Hematopoietic multipotent progenitor cell treated with erythropoietin and hydrocortisone succinate and interleukin-3 and kit ligand, for 17 days (in vitro differentiated cells): ENCODE results near the gene ATP4B.

Experiments
- DNase-seq: peaks from one replicate; pipeline ENCODE4 v3.0.0-alpha.2; 2015; ENCODE audit warnings: low spot score

The ATP4B gene

DNA sequence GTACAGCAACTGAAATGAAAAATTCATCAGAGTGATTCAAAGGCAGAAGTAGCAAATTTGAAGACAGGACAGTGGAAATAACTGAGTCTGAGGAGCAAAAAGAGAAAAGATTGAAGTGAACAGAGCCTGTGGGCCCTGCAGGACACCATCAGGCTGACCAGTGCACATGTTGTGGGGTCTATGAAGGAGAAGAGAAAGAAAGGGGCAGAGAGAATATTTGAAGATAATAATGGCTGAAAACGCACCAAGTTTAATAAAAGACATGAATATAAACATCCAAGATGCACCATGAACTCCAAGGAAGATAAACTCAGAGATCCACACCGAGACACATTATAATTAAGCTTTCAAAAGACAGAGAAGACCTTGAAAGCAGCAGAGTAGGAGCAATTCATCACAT lies 15.4 kb downstream of the ATP4B start:
- DNase-seq: no peak

DNA sequence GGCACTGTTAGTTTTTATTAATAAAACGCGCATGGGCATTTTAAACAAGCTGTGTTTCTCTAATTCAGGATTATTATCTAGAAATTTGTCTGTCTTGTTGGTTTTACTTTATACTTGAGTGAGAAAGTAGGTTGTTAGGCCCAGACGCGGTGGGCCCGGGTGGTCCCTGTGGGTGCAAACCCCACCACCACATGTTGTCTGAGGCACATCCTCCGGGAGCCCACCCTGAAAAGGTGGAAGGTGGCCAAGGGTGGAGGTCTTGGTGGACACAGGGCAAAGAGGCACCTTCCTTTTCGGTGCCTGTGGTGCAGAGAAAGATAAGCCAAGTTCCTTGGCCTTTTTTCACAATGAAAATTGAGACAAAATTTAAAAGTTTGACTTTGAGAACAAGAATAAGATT lies 16.6 kb downstream of the ATP4B start:
- DNase-seq: no peak

DNA sequence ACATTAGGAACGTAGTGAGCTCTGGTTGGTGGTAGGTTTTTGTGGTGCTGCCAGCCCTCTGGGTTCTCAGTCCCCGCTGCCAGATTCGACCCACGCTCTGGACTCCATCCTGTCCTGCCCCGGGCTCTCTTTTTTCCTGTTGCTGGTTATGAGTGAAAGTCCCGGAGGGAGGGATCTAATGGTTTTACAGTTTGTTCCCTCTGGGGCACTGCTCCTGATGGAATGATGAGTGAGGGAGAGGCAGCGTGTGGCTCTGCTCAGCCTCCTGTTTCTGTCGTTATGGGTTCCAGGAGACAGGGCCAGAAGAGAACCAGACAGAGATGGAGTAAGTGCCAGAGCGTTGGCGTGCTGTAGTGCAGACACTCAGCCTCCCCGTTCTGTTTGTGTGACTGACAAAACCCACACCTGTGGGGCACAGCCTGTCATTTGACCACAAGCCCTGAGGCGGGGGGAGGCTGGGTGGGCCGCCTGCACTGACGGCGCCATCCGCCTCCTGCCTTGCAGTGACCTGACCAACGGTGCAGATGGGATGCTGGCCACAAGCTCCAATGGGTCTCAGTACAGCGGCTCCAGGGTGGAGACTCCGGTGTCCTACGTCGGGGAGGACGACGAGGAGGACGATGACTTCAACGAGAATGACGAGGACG lies 18.3 kb downstream of the ATP4B start:
- DNase-seq: no peak

DNA sequence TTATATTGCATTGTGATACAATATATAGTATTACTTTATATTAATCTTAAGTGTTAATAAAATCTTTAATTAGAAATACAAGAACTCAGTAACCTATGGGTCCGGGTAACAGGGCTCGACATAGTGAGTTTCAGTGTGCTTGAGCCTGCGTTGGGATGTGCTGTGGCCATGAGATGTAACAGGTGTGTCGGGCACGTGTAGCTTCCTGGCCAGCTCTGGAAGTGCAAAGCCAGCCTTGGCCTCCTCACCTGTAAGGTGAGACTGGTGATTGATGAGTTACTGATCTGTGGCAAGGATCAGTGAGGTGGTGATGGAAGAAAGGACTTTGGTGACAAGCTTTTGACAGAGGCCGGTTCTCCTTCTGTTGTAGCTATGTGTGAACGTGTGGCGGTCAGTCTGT lies 19.2 kb downstream of the ATP4B start:
- no peak for DNase-seq

DNA sequence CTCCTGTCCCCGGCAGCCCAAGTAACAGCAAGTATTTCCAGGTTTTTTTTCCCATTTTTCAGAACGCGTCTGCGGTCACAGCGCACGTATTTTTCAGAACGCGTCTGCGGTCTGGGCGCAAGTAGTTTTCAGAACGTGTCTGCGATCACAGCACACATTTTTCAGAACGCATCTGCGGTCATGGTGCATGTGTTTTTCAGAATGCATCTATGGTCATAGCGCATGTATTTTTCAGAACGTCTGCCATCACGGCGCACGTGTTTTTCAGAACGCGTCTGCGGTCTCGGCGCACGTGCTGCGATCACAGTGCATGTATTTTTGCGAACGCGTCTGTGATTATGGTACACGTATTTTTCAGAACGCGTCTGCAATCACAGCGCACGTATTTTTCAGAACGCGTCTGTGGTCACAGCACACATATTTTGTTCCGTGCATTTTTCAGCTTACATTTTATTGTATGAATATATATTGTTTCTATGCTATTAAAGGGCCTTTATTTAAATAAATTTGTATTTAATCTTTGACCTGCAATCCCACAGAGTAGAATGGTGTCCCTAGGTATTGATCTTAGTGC lies 19.7 kb downstream of the ATP4B start:
- no peak for DNase-seq

DNA sequence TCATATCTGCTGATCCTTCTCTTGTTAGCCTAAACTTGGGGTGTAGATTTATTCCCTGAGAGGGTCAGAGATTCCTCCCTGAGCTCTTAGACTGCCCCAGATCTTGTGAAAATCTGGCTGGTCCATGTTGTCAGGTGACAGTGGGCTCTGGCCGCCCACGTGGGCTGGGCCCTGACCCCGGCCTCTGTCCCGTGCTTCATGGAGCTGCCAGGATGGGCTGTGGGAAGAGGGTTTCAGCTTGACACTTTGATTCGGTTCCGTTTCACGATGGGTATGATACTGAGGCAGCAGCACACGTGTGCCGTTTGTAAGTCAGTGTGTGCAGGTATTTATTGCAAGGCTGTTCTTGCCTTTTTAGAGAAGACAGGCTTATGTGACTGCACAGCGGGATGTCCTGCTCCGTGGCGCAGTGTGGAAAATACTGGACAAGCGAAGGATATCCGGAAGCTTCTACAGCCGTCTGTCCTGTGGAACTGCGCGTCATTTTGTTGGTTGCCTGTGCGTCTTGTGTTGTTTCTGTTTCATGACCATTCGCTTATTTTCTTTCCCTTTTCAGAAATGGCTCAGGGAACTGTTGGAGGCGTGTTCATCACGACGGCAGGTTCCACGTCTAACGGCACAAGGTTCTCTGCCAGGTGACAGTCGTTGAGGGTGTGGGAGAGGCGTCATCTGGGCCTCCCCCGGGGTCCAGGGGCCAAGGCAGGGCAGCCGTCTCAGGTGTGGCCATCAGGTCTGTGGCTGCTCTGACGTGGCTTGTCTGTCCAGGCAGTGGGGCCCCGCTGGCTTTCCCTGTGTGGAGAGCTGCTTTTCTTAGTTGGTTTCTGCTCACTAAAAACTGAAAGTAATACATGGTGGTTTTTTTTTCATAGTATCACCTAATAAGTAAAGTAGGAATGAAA lies 20.5 kb downstream of the ATP4B start:
- no peak for DNase-seq

DNA sequence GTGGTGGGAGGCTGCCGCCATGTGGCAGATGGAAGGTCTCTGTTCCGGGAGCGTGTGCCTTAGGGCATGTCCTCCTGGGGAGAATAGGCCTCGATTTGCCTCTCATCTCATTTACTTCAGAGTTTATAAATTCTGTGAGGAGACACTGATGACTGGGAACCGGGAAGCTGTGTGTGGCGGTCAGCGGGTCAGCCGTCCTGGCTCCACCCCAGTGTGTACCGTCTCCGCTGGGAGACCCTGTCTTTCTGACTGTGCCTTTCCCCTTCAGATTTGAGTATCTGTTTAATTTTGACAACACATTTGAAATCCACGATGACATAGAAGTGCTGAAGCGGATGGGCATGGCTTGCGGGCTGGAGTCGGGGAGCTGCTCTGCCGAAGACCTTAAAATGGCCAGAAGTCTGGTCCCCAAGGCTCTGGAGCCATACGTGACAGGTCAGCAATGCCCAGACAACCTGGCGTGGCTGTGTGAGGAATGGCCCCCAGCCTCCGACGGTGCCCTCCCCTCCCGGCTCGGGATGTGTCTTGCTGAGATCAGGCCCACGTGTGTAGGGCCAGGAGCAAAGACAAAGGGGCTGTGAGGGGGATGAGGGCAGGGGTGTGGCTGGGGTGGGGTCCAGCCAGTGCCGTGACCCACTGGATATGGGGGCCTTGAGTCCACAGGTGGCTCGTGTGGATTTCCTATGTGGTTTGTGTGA lies 21.6 kb downstream of the ATP4B start:
- DNase-seq: no peak

DNA sequence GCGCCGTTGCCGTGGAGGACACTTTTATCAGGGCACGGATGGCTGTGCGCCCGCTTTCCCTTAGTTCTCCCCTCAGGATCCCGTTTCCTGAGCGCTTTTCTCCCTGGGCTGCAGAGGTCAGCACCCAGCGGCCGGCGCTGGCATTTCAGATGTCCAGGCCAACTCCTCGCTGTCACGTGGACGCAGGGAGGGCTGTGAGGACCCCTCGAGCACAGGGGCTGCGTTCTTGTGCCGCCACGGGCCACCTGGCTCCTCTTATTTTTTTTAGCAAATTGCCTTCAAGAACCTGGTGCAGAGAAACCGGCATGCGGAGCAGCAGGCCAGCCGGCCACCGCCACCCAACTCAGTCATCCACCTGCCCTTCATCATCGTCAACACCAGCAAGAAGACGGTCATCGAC lies 22.3 kb downstream of the ATP4B start:
- no peak for DNase-seq

DNA sequence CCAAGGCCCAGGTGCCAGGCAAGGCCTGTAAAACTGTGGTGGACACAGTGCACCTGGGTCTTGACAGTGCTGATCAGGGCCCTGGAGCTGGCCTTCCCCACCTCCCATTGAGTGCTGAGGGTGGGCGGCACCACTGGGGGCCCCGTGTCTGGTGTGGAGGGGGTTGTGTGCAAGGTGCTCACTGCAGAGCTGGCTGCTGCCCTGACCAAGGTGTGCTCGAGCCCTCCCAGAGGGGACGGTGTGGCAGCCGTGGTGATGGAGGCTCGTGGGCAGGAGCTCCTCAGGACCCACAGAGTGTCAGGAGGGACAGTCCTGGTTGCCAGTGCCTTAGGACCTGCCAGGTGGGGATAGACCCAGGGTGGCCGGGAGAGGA lies 23.0 kb downstream of the ATP4B start:
- DNase-seq: no peak

DNA sequence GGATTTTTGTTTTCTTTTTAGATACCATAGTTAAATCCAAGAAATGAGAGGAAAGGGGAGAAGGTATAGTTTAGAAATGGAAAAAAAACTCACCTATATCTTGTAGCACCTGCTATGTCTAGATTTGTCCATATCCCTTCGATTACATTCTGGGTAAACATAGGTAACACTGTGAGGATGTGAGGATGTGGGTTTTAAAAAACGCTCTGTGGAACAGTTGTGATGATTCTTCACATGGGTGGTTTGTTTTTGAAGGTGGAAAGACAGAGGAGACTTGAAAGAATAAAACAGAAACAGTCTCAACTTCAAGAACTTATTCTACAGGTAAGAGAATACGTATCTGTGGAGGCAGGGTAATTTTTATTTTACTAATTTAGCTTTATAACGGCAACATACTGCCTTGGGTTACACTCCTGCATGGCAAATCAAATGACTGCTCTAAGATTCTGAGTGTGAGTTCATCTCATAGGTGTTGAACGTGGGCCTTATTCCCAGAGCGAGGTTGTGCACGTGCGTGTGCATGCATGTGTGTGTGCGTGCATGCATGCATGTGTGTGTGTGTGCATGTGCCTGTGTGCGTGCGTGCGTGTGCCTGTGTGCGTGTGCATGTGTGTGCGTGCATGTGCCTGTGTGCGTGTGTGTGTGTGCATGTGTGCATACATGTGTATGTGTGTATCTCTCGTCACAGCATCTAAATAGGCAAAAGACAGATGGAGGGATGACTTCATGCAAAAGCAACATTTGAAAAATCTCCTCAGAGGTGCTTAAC lies 23.5 kb downstream of the ATP4B start:
- DNase-seq: no peak

DNA sequence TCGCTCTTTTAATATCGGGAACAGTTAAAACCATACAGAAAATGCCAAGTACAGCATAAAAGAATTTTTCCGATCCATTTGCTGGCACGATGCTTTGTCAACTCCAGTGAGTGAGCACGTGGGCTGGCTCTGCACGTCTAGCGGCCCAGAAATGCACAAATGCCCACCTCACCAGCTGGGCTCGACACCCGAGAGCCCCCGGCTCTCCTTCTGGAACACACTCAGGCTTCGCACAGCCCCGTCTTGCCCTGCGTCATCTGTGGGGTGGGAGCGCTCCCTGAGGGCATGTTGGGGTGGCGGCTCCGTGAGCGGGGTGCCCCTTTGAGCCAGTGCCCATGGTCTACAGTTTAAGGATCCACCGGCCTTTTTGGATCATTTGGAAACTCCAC lies 24.5 kb downstream of the ATP4B start:
- no peak for DNase-seq

DNA sequence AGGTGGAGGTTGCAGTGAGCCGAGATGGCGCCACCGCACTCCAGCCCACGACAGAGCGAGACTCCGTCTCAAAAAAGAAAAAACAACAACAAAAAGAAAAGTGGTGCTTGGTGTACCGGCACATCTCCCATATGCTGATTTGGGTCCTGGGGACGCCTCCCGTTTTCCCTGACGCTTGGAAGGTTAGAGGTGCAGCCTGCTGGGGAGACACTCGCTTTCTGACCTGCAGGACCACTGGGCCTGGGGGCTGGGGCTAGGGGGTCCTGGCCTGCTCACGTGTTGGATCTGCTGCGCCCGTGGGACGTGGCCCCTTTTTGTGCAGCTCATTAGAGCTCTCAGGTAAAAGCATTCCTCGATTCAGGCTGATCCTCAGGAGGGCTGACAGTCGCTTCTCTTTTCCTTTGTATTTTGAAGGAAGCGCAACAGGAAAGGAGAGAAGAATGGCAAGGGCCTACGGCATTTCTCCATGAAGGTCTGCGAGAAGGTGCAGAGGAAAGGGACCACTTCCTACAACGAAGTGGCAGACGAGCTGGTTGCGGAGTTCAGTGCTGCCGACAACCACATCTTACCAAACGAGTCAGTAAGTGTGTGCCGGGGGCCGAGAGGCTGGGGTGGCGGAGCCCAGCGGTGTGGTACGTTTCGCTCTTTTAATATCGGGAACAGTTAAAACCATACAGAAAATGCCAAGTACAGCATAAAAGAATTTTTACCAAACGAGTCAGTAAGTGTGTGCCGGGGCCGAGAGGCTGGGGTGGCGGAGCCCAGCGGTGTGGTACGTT lies 25.1 kb downstream of the ATP4B start:
- no peak for DNase-seq

DNA sequence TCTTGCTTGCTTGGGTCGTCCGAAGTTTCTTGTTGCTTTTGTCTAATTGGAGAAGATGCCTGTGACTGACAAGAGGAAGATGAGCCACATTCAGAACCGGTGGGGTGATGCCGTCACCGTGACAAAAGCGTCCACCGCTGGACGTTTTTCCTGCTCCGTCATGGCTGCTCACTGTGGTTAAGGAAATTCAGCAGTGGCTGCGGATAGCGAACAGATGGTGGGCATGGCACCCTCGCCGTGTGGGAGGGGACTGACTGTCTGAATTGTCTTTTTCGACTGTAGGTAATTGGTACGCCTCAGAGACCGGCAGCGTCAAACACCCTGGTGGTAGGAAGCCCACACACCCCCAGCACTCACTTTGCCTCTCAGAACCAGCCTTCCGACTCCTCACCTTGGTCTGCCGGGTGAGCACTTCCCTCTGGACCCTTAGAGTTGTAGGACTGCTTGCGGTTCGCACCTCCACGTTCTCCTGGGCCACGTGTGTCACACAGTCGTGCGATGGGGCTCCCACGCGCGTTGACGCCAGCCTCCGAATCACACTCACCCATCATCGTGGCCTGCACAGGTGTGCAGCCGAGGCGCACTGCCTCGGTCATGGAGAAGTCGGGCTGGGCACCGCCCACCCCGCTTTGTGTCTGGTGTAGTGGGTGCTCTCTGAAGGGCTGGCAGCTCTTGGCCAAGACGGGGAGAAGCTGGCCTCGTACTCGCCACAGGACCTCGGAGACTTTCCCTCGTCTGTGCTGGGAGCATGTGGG lies 26.5 kb downstream of the ATP4B start:
- DNase-seq: no peak

DNA sequence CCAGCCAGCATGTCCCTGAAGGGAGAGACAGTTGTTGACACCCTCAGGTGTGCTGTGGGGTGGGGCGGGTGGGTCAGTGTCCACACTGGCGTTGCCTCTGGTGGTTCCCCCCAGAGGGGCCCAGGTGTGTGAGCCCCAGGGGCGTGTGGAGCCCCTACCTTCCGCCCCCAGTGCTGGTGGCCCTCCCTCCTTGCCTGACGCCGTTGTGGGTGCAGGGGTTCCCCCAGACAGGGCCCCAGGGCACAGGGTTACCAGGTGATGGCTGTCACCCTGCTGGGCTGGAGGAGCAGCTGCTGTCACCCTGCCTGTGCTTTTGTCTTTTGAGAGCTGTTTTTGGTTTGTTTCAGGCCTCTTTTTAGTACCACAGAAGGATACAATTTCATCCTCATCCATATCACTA lies 27.2 kb downstream of the ATP4B start:
- no peak for DNase-seq

DNA sequence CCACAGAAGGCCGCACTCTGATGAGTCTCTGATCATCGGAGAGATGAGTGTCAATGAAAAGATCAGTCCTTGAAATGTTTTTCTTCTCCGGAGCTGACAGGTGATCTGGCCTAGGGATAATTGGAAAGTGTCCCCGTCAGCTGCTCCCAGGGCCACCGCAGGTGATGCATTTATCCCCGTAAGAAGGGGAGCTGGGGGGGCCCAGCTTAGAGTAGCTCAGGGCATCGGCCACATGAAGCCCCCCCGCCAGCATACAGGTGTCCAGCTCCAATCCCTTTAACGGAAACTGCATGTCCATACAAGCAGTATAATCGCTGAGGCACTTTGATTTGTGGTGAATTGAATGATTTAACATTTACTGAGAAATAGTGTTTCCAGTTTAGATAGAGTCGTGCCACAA lies 27.7 kb downstream of the ATP4B start:
- DNase-seq: no peak

DNA sequence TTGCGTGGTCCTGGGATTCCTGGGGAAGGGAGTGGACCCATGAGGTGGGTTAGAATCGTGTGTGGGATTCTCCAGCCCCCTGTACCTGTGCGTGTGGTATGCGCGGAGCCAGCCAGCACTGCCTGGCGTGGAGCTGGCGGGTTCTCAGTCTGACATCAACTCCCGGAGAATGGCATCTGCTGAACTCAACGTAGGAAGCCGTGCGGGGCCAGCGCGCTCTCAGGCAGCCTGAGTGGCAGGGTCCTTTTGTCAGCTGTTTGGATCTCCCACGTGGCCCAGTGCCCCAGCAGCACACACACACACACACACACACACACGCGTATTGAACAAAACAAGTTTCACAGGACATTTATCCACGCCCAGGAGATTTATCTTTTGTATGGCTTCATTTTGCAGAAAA lies 28.1 kb downstream of the ATP4B start:
- DNase-seq: no peak

DNA sequence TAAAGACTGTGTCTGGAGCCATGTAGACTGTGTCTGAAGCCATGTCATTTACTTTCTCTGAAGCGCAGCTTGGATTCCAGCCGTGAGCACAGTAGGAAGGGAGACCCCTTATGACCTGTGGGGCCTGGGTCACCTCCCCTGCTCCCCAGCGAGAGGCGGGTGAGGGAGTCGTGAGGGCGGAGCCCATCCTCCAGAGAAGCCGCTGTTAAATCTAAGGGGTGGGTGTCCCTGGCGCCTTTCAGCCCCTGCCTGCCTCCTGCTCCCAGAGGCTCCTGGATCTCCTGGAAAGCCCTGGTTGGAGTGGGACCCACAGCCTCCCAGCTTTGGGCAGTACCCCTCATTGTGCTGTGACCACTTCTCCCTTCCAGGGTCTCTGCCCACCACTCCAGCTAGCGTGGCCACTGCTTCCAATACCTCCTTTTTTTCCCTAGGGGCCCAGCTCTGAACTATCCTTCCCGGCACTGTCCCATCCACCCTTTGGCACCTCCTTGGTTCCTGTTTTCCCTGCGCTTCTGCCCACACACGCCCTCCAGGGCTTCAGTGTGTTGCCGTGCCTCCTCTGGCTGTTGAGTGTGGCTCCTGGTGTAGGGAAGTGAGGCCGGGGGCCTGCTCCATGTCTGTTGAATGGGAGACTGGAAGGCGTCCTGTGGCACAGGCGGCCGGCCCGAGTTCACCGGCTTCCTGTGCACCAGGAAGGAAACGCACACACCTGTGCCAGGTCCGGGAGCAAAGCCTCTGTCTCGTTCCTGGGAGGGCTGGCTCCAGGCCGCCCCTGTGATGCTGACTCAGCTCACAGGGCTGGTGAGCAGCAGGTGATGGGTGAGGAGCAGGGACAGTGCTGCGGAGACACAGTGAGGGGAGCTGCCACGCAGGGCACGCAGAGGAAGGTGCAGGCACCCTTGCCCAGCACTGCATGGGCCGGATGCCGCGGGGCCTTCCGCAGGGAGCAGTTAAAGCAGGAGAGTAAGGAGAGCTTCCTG lies 29.4 kb downstream of the ATP4B start:
- DNase-seq: no peak

DNA sequence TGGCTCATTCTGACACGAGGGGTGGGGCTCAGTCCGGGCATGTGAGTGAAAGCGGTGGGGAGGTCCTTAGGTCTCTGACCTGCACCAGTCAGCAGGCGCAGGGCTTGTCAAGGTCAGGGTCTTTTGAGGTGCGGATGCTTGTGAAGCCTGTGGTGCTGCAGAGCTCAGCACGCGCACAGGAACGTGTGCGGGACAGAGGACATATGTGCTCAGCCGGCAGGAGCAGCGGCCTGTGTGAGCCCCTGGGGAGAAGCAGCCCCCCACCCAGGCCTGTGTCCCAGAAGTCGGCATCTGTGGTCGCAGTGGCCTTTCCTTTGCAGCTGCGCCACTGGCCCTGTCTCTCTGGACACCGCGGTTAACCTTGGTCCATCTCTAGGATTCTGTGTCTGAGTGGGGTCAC lies 30.9 kb downstream of the ATP4B start:
- no peak for DNase-seq

DNA sequence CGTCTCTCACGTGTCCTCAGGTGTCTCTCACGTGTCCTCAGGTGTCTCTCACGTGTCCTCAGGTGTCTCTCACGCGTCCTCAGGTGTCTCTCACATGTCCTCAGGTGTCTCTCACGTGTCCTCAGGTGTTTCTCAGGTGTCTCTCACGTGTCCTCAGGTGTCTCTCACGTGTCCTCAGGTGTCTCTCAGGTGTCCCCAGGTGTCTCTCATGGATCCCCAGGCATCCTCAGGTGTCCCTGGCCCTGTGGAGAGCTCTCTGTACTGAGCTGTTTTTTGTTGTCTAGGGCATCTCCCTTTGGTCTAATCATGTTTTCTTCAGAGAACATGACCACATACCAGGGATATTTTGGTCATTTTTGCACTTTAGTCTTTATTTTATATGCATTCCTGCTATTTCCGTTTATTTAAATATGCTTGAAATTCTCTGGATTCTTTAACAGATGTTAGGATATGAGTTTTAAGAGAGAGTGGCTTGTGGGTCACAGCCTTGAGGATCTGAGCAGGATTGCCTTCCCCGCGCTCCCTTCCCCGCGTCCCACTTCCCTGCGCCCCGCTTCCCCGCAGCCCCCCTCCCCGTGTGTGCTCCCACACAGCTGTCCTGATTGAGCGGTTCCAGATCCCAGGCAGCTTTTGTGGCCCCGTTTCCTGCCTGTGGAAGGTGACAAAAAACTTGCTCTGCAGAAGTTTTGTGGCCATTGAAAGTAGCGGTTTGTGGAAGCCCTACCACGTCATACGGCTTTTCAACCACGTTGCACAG lies 31.9 kb downstream of the ATP4B start:
- no peak for DNase-seq
